Activated CD4-positive, alpha-beta memory T cell treated with anti-CD3 and anti-CD28 coated beads for 36 hours (primary cell): ENCODE measurements around the gene RPF1. TPM values are rescaled to one million over a fixed set of nuclear protein-coding genes. Genes with fewer than 3 reads are reported as not detected.
A peak's percentile ranks its signal among the peaks of the same experiment; 100 is the strongest.
"Not testable (repeated sequence)": the region's sequence is repeated elsewhere in the genome, so short reads cannot be mapped to it uniquely, and the experiment has no call there.

ENCODE experiments used
- CTCF ChIA-PET: fragments of 350-600 bp; sonication (Branson Sonifier 250); formaldehyde crosslinking; loops from one replicate; lab custom pipeline; 2021; ENCODE audit warnings: antibody characterized with exemption, inconsistent platforms; lab: Charles Lee
- POLR2A ChIA-PET: fragments of 350-600 bp; sonication (Branson Sonifier 250); formaldehyde crosslinking; loops from one replicate; lab custom pipeline; 2021; ENCODE audit warnings: antibody characterized with exemption; lab: Charles Lee
- DNase-seq: peaks from one replicate; pipeline ENCODE4 v3.0.0-alpha.2; 2020
- H3K27ac Mint-ChIP-seq: one replicate; pipeline ENCODE4 v1.8.0; 2021; ENCODE audit warnings: mixed read lengths
- H3K27me3 Mint-ChIP-seq: one replicate; pipeline ENCODE4 v1.8.0; 2021; ENCODE audit warnings: mixed read lengths
- H3K36me3 Mint-ChIP-seq: one replicate; pipeline ENCODE4 v1.8.0; 2021; ENCODE audit warnings: mixed read lengths
- H3K4me1 Mint-ChIP-seq: one replicate; pipeline ENCODE4 v1.8.0; 2021; ENCODE audit warnings: low read depth, mixed read lengths
- H3K4me3 Mint-ChIP-seq: one replicate; pipeline ENCODE4 v1.8.0; 2021; ENCODE audit warnings: mild to moderate bottlenecking, mixed read lengths
- H3K9me3 Mint-ChIP-seq: one replicate; pipeline ENCODE4 v1.8.0; 2021; ENCODE audit warnings: mixed read lengths
- intact Hi-C: fragments of 100-400 bp; cut with micrococcal nuclease; formaldehyde crosslinking; loops from one replicate; pipeline ENCODE4 v1.15.1; 2023
- total RNA-seq, 2 experiments: library from RNA; stranded (reverse); gene quantifications; one replicate each; pipeline ENCODE4 v1.2.3, GENCODE V29; 2021

RPF1 gene
- total RNA-seq, 2 experiments from 2014 or later, result 55.0 to 56.5 TPM

DNA sequence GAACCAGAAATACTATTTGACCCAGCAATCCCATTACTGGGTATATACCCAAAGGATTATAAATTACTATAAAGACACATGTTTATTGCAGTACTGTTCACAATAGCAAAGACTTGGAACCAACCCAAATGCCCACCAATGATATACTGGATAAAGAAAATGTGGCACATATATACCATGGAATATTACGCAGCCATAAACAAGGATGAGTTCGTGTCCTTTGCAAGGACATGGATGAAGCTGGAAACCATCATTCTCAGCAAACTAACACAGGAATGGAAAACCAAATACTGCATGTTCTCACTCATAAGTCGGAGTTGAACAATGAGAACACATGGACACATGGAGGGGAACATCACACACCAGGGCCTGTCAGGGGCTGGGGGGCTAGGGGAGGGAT is 30.4 kb upstream of the RPF1 start:
- intact Hi-C loops, result loop anchor here (10.0 kb wide), 1 partner anchor 944 kb away; no protein-coding TSS in a partner anchor
- H3K27ac Mint-ChIP-seq, POLR2A ChIA-PET, H3K27me3 Mint-ChIP-seq, H3K36me3 Mint-ChIP-seq, DNase-seq, H3K4me1 Mint-ChIP-seq, H3K4me3 Mint-ChIP-seq, CTCF ChIA-PET, H3K9me3 Mint-ChIP-seq: not testable (repeated sequence)

GRCh38 chr1:84450910-84451309 is 28.2 kb upstream of the RPF1 start:
- intact Hi-C loops, result no loop called here
- POLR2A ChIA-PET, result no interaction called here
- no peak overlapping the region for H3K27ac Mint-ChIP-seq
- no peaks in the 10 kb centered on the region for H3K4me1 Mint-ChIP-seq
- peaks cover 2% of the 10 kb centered on the region for H3K36me3 Mint-ChIP-seq
- DNase-seq, result no peak
- CTCF ChIA-PET, result no interaction called here
- no peak overlapping the region for H3K4me3 Mint-ChIP-seq
- H3K27me3 Mint-ChIP-seq, result peaks cover 13% of the 10 kb centered on the region
- peaks cover under 1% of the 10 kb centered on the region for H3K9me3 Mint-ChIP-seq

DNA sequence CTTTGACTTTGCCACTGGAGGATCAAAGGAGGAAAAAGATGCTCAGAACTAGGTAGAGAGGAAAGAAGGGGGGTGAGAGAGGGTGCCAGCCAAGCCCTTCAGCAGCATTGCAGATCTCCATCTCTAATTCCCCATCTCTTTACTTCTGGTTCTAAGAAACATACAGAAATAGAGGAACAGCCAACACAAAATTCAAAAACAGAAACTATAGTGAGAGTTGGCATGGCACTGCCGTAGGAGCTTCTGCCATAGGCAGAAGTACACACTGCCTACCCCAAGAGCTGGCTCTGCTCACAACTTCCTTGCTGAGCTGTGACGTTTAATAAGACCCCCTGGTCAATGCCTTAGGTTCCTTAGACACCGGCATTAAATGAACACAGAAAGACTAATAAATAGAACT is 26.6 kb upstream of the RPF1 start:
- Mint-ChIP-seq H3K36me3 (peaks cover 2% of the 10 kb centered on the region), H3K4me1 (no peaks in the 10 kb centered on the region), H3K9me3 (no peaks in the 10 kb centered on the region), H3K27me3 (peaks cover 13% of the 10 kb centered on the region), H3K27ac (no peak overlapping the region), H3K4me3 (no peak overlapping the region)
- ChIA-PET POLR2A (no interaction called here), CTCF (interaction anchor here (1.1 to 1.4 kb wide), 3 partner anchors 27 to 301 kb away, joined by 3 to 4 read pairs (median 3); partner anchors contain the start of gene RPF1)
- intact Hi-C loops, result no loop called here
- DNase-seq, result no peak

- H3K27ac Mint-ChIP-seq, result no peak overlapping the region
- intact Hi-C loops, result no loop called here
- ChIA-PET CTCF (interaction anchor here (1.5 kb wide), 1 partner anchor 158 kb away, joined by 3 read pairs; no protein-coding TSS in a partner anchor), POLR2A (no interaction called here)
- H3K27me3 Mint-ChIP-seq, result peaks cover 13% of the 10 kb centered on the region
- H3K9me3 Mint-ChIP-seq, result no peaks in the 10 kb centered on the region
- no peaks in the 10 kb centered on the region for H3K36me3 Mint-ChIP-seq
- H3K4me1 Mint-ChIP-seq, result no peaks in the 10 kb centered on the region
- H3K4me3 Mint-ChIP-seq, result no peak overlapping the region
- DNase-seq, result no peak
Observed at GRCh38 chr1:84462118-84462517, 16.9 kb upstream of the RPF1 start.

- Mint-ChIP-seq H3K4me3 (no peak overlapping the region), H3K27me3 (peaks cover 29% of the 10 kb centered on the region), H3K9me3 (no peaks in the 10 kb centered on the region), H3K27ac (no peak overlapping the region), H3K36me3 (no peaks in the 10 kb centered on the region), H3K4me1 (no peaks in the 10 kb centered on the region)
- DNase-seq, result no peak
- POLR2A ChIA-PET, result no interaction called here
- intact Hi-C loops, result no loop called here
- CTCF ChIA-PET, result interaction anchor here (0.8 kb wide), 1 partner anchor 197 kb away, joined by 3 read pairs; no protein-coding TSS in a partner anchor
Observed at GRCh38 chr1:84467298-84467697, 11.8 kb upstream of the RPF1 start.

DNA sequence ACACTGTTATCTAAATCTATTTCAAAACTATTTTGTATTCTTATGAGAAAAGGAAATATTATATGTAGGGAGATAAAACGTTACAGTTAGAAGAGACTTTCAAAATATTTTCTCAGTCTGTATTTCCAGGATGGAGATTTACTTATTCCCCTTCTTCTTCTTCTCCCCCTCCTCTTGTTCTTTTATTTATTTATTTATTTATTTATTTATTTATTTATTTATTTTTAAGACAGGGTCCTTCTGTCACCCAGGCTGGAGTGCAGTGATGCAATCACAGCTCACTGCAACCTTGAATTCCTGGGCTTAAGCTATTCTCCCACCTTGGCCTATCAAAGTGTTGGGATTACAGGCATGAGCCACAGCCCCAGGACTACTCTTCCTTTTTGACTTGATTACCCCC is 2.8 kb upstream of the RPF1 start:
- Mint-ChIP-seq H3K36me3 (peaks cover 8% of the 10 kb centered on the region), H3K4me1 (peaks cover 16% of the 10 kb centered on the region), H3K27ac (no peak overlapping the region), H3K27me3 (peaks cover 31% of the 10 kb centered on the region), H3K9me3 (peaks cover 7% of the 10 kb centered on the region), H3K4me3 (no peak overlapping the region)
- intact Hi-C loops, result no loop called here
- ChIA-PET CTCF (no interaction called here), POLR2A (no interaction called here)
- no peak for DNase-seq

DNA sequence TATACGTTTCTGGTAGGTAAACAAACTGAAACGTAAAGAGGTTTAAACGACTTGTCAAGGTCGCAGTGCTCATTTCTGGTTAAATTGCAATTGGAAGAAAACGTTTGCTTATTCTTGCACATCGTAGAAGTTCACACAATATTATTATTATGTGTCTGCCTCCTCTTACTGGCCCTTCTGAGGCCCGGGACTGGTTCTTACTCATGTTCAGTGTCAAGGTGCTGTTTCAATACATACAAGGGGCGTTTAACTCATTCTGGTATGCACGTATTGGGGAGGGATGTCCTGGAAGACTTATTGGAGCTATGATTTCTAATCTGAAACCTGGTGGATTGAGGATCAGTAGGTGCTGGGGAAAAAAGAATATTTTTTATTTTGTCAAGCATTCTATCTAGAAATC is 932 bp downstream of the RPF1 start:
- Mint-ChIP-seq H3K36me3 (peaks cover 28% of the 10 kb centered on the region), H3K4me1 (peaks cover 34% of the 10 kb centered on the region), H3K27me3 (peaks cover 11% of the 10 kb centered on the region), H3K27ac (peak overlapping the region; percentile 96), H3K4me3 (peak overlapping the region; percentile 96), H3K9me3 (peaks cover 7% of the 10 kb centered on the region)
- ChIA-PET CTCF (interaction anchor here (0.9 to 5.0 kb wide), 16 partner anchors 23 to 780 kb away, joined by 3 to 27 read pairs (median 6); partner anchors contain the start of genes C1orf52, GNG5, PRKACB and SPATA1), POLR2A (interaction anchor here (0.9 to 3.9 kb wide), 5 partner anchors 16 to 126 kb away, joined by 3 to 29 read pairs (median 3); partner anchors contain the start of genes CTBS, GNG5 and SPATA1)
- intact Hi-C loops, result loop anchor here (1.0 to 2.0 kb wide), 7 partner anchors 26 to 1229 kb away; partner anchors contain the start of genes C1orf52, GNG5, PRKACB and SPATA1
- DNase-seq, result peak; percentile 34

DNA sequence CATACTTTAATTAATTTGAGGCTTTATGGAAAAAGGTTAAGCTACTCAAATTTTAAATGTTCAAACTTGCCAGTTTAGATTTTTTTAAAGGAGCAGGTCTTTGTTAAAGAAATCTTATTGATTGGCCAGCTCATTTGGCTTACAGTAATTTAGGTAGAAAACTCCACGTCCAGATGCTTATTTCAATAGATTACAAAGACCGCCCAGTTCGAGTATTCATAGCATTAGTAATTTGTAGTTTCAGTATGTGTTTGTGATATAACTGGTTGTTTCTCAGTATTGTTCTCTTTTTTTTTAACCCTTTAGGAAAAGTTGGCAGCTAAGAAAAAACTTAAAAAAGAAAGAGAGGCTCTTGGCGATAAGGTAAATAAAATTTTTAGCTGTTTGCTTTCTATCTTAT is 1.6 kb downstream of the RPF1 start:
- peaks cover 37% of the 10 kb centered on the region for H3K4me1 Mint-ChIP-seq
- DNase-seq, result no peak
- ChIA-PET CTCF (interaction anchor here (0.6 to 5.0 kb wide), 15 partner anchors 23 to 339 kb away, joined by 3 to 27 read pairs (median 6); partner anchors contain the start of genes GNG5, PRKACB and SPATA1), POLR2A (interaction anchor here (0.9 to 3.9 kb wide), 5 partner anchors 16 to 125 kb away, joined by 3 to 29 read pairs (median 3); partner anchors contain the start of genes CTBS, GNG5 and SPATA1)
- peaks cover 31% of the 10 kb centered on the region for H3K36me3 Mint-ChIP-seq
- H3K27ac Mint-ChIP-seq, result peak overlapping the region; percentile 8
- peaks cover 7% of the 10 kb centered on the region for H3K9me3 Mint-ChIP-seq
- H3K27me3 Mint-ChIP-seq, result peaks cover 8% of the 10 kb centered on the region
- H3K4me3 Mint-ChIP-seq, result peak overlapping the region; percentile 57
- intact Hi-C loops, result loop anchor here (2.0 kb wide), 1 partner anchor 1228 kb away; the partner anchor contains the start of gene ZNHIT6

- ChIA-PET CTCF (interaction anchor here (1.3 to 5.0 kb wide), 8 partner anchors 22 to 340 kb away, joined by 3 to 27 read pairs (median 6); partner anchors contain the start of genes GNG5, PRKACB and SPATA1), POLR2A (interaction anchor here (1.4 to 3.9 kb wide), 3 partner anchors 23 to 92 kb away, joined by 3 to 29 read pairs (median 17); partner anchors contain the start of genes CTBS, GNG5 and SPATA1)
- intact Hi-C loops, result loop anchor here (2.0 kb wide), 1 partner anchor 1227 kb away; the partner anchor contains the start of gene ZNHIT6
- Mint-ChIP-seq H3K4me1 (peaks cover 42% of the 10 kb centered on the region), H3K9me3 (peaks cover 7% of the 10 kb centered on the region), H3K36me3 (peaks cover 36% of the 10 kb centered on the region), H3K4me3 (no peak overlapping the region), H3K27ac (no peak overlapping the region), H3K27me3 (peaks cover 5% of the 10 kb centered on the region)
- no peak for DNase-seq
Observed at GRCh38 chr1:84481317-84481716, 2.3 kb downstream of the RPF1 start.

DNA sequence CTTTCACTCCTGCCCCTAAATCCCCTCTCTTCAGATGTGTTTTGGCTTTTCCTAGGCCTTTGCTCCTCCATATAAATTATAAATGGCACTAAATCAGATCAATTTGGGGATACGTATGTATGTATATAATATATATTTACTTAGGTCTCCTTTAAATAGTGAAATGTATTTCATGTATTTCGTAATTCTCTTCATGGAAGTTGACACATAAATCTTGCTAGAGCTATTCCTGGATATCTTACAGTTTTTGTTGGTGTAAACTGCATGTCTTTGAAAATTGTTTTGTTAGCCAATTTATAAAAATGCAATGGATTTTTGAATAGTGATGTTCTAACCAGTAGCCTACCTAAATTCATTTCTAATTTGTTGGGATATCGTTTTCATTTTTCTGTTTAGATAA is 9.0 kb downstream of the RPF1 start:
- ChIA-PET POLR2A (no interaction called here), CTCF (no interaction called here)
- Mint-ChIP-seq H3K9me3 (no peaks in the 10 kb centered on the region), H3K36me3 (peaks cover 37% of the 10 kb centered on the region), H3K27me3 (no peaks in the 10 kb centered on the region), H3K27ac (no peak overlapping the region), H3K4me1 (peaks cover 19% of the 10 kb centered on the region), H3K4me3 (no peak overlapping the region)
- intact Hi-C loops, result no loop called here
- DNase-seq, result no peak

DNA sequence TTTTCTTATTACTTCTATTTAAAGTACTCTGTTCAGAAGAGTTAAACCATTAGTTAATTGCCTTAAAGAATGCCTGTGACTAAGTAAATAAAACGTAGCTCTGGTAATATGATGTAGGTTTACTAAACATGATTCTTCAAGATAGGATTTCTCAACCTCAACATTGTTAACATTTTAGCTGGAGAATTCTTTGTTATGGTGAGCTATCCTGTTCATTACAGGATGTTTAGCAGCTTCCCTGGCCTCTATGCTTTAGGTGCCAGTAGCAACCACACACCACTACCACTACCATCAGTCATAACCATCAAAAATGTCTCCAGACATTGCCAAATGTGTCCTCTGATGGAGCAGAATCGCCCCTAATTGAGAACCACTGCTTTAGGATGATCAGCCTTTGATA is 10.7 kb downstream of the RPF1 start:
- no peak overlapping the region for H3K27ac Mint-ChIP-seq
- H3K4me1 Mint-ChIP-seq, result peaks cover 20% of the 10 kb centered on the region
- ChIA-PET CTCF (interaction anchor here (0.6 to 1.0 kb wide), 2 partner anchors 11 to 100 kb away, joined by 3 to 5 read pairs; no protein-coding TSS in a partner anchor), POLR2A (no interaction called here)
- no peak overlapping the region for H3K4me3 Mint-ChIP-seq
- no peaks in the 10 kb centered on the region for H3K27me3 Mint-ChIP-seq
- no peak for DNase-seq
- H3K9me3 Mint-ChIP-seq, result no peaks in the 10 kb centered on the region
- intact Hi-C loops, result no loop called here
- H3K36me3 Mint-ChIP-seq, result peaks cover 27% of the 10 kb centered on the region

DNA sequence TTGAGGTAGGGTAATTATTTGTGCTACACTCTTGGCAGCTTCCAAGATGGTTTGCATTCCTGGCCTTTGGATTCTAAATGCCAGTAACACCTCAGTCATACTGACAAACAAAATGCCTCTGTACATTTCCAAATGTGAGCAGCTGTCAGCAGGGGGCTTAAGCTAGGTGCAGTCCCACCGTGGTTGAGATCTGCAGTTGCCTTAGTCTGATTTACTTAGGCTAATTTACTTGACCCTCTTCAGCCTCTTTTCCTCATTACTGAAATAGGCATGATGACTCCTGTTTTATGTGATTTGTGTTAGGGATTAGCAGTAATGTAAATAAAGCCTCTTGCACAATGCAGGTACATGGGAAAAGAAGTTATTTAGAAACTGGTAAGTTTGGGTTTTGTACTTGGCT is 13.7 kb downstream of the RPF1 start:
- intact Hi-C loops, result no loop called here
- POLR2A ChIA-PET, result interaction anchor here (1.4 kb wide), 1 partner anchor 14 kb away, joined by 3 read pairs; the partner anchor contains the start of genes GNG5 and SPATA1
- Mint-ChIP-seq H3K9me3 (no peaks in the 10 kb centered on the region), H3K4me1 (peaks cover 5% of the 10 kb centered on the region), H3K27ac (no peak overlapping the region), H3K36me3 (peaks cover 27% of the 10 kb centered on the region), H3K27me3 (no peaks in the 10 kb centered on the region), H3K4me3 (no peak overlapping the region)
- DNase-seq, result no peak
- CTCF ChIA-PET, result interaction anchor here (1.1 kb wide), 1 partner anchor 12 kb away, joined by 3 read pairs; no protein-coding TSS in a partner anchor
